OCI-LY3 (cell line): ENCODE measurements around the gene MXRA8.

ENCODE experiments used
- CTCF ChIP-seq: fragments of 200-600, 300-600 bp; sonication (generic); IDR thresholded peaks from 2 replicates; pipeline ENCODE4 v1.5.1; 2014; ENCODE audit warnings: antibody characterized with exemption, low read length, low read depth
- EZH2phosphoT487 ChIP-seq: fragments of 200-600 bp; shearing (Covaris generic); IDR thresholded peaks from 2 replicates; pipeline ENCODE4 v1.6.1; 2018; ENCODE audit warnings: antibody characterized with exemption, mixed run types, low read depth

DNA sequence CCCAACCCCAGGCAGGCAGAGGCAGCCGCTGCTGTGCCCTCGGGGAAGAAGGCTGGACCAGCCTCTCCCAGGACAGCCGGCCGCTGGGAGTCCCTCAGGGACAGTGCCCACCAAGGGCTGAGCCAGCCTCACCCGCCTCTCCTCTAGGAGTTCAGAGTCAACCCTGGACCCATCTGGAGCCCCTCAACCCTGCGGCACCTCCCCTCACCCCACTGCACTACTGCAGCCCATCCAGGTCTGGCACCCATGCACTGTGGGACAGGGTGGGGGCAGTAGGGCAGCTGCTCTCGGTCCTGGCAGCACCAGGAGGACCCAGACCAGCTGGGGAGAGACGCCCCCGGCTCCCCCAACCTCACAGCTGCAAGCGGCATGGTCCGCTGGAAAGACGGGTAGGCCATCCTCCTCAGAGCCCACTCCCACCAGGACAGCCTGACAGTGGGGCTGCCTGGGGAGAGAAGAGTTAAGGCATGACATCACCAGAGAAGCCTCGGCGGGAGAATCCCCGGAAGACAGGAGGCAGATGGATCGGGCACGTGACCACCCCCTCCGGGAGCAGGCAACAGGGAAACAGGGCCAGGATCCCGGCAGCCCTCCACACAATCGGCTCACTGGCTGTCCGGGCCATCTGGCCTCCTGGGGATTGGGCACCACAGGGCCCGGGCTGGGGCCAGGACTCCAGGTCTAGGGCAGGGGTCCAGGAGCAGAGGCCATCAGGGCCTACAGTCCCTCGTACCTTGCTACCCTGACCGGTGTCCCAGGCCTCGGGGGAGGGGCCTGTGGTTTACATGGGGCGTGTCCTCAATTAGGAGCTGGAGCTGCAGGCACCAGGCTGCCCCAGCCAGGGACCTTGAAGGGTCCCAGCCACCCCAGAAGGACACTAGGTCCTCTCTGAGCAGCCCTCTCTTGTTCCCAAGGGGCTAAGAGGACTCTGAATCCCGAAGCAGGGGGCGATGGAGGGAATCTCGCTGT is 53.7 kb downstream of the MXRA8 start:
- TF ChIP-seq CTCF (no peak), EZH2phosphoT487 (no peak)
